ENCODE data around the gene AK9. TPM values are rescaled to one million over a fixed set of nuclear protein-coding genes. Genes with fewer than 3 reads are reported as not detected.
"Not testable (repeated sequence)": the region's sequence is repeated elsewhere in the genome, so short reads cannot be mapped to it uniquely, and the experiment has no call there.

The AK9 gene
- total and polyA plus RNA-seq, 7 experiments from 2014 or later = 5.8 to 19.5 (median 7.3) TPM

GRCh38 chr6:109595998-109596397, 95.0 kb downstream of the AK9 start:
- intact Hi-C loops (cut with micrococcal nuclease) = loop anchor here (1.0 to 5.0 kb wide), 3 partner anchors 443 to 796 kb away; no protein-coding TSS in a partner anchor
- Mint-ChIP-seq H3K4me3 (no peak overlapping the region), H3K36me3 (peaks cover 0 to 15% (median 8%) of the 10 kb centered on the region in 5 donors), H3K4me1 (peaks cover 2 to 13% (median 5%) of the 10 kb centered on the region in 7 donors), H3K27me3 (no peaks in the 10 kb centered on the region), H3K27ac (no peak overlapping the region), H3K9me3 (peaks cover 3 to 42% (median 13%) of the 10 kb centered on the region in 11 donors)
- ChIA-PET POLR2A (no interaction called here), CTCF (interaction anchor here (0.7 to 1.2 kb wide), 2 partner anchors 18 to 444 kb away, joined by 3 to 6 read pairs; no protein-coding TSS in a partner anchor)
- H3K36me3 ChIP-seq (ENCODE audit: control insufficient read depth in 2 of 3, insufficient read depth in 3 of 3, low read length in 3 of 3) = no peaks in the 10 kb centered on the region
- no peak overlapping the region for H3K27ac ChIP-seq (ENCODE audit: low read depth, low read length)
- ATAC-seq = peak; percentile 44
- peak in 5 of 9 donors; percentile 26 to 45 (median 35) for DNase-seq
- H3K9me3 ChIP-seq (ENCODE audit: control insufficient read depth in 2 of 3, low read length in 3 of 3) = no peaks in the 10 kb centered on the region
- no peaks in the 10 kb centered on the region for H3K4me1 ChIP-seq (ENCODE audit: control insufficient read depth in 2 of 2, insufficient read depth in 2 of 2, low read length in 2 of 2)
- no peak overlapping the region for H3K4me3 ChIP-seq (ENCODE audit: low read length)
- H3K27me3 ChIP-seq (ENCODE audit: control insufficient read depth in 2 of 2, insufficient read depth in 2 of 2, low read length in 2 of 2) = no peaks in the 10 kb centered on the region

GRCh38 chr6:109580519-109580918, 110.5 kb downstream of the AK9 start:
- H3K36me3 Mint-ChIP-seq = peaks cover 2 to 48% (median 22%) of the 10 kb centered on the region in 5 donors
- H3K4me1 Mint-ChIP-seq = no peaks in the 10 kb centered on the region
- no peak overlapping the region for H3K4me3 ChIP-seq (ENCODE audit: low read length)
- no peaks in the 10 kb centered on the region for H3K9me3 ChIP-seq (ENCODE audit: control insufficient read depth in 2 of 3, low read length in 3 of 3)
- ChIA-PET POLR2A (no interaction called here), CTCF (no interaction called here)
- intact Hi-C loops (cut with micrococcal nuclease) = no loop called here
- H3K27ac ChIP-seq (ENCODE audit: low read depth, low read length) = no peak overlapping the region
- no peak overlapping the region for H3K27ac Mint-ChIP-seq
- H3K4me1 ChIP-seq (ENCODE audit: control insufficient read depth in 2 of 2, insufficient read depth in 2 of 2, low read length in 2 of 2) = no peaks in the 10 kb centered on the region
- ATAC-seq (no peak), DNase-seq (no peak)
- H3K4me3 Mint-ChIP-seq = no peak overlapping the region
- peaks cover 0 to 4% (median 0%) of the 10 kb centered on the region in 11 donors for H3K9me3 Mint-ChIP-seq
- no peaks in the 10 kb centered on the region for H3K27me3 ChIP-seq (ENCODE audit: control insufficient read depth in 2 of 2, insufficient read depth in 2 of 2, low read length in 2 of 2)
- H3K36me3 ChIP-seq (ENCODE audit: control insufficient read depth in 2 of 3, insufficient read depth in 3 of 3, low read length in 3 of 3) = peaks cover 0 to 4% (median 0%) of the 10 kb centered on the region in 3 experiments
- H3K27me3 Mint-ChIP-seq = no peaks in the 10 kb centered on the region

GRCh38 chr6:109579361-109579760, 111.6 kb downstream of the AK9 start:
- Mint-ChIP-seq H3K36me3 (peaks cover 2 to 48% (median 22%) of the 10 kb centered on the region in 5 donors), H3K27ac (no peak overlapping the region), H3K4me3 (no peak overlapping the region), H3K9me3 (peaks cover 0 to 4% (median 0%) of the 10 kb centered on the region in 11 donors), H3K27me3 (no peaks in the 10 kb centered on the region), H3K4me1 (no peaks in the 10 kb centered on the region)
- intact Hi-C loops (cut with micrococcal nuclease) = no loop called here
- Histone ChIP-seq H3K27ac (ENCODE audit: low read depth, low read length) (no peak overlapping the region), H3K4me3 (ENCODE audit: low read length) (no peak overlapping the region), H3K9me3 (ENCODE audit: control insufficient read depth in 2 of 3, low read length in 3 of 3) (no peaks in the 10 kb centered on the region), H3K27me3 (ENCODE audit: control insufficient read depth in 2 of 2, insufficient read depth in 2 of 2, low read length in 2 of 2) (no peaks in the 10 kb centered on the region), H3K36me3 (ENCODE audit: control insufficient read depth in 2 of 3, insufficient read depth in 3 of 3, low read length in 3 of 3) (peaks cover 0 to 4% (median 0%) of the 10 kb centered on the region in 3 experiments), H3K4me1 (ENCODE audit: control insufficient read depth in 2 of 2, insufficient read depth in 2 of 2, low read length in 2 of 2) (no peaks in the 10 kb centered on the region)
- POLR2A ChIA-PET = no interaction called here
- no peak for DNase-seq
- CTCF ChIA-PET = no interaction called here
- no peak for ATAC-seq

- H3K9me3 Mint-ChIP-seq; H3K27ac ChIP-seq (ENCODE audit: low read depth, low read length); ATAC-seq; H3K4me3 Mint-ChIP-seq; H3K4me1 Mint-ChIP-seq; DNase-seq; H3K27me3 Mint-ChIP-seq; H3K36me3 ChIP-seq (ENCODE audit: control insufficient read depth in 2 of 3, insufficient read depth in 3 of 3, low read length in 3 of 3); CTCF ChIA-PET; intact Hi-C loops (cut with micrococcal nuclease); POLR2A ChIA-PET; H3K4me3 ChIP-seq (ENCODE audit: low read length); H3K9me3 ChIP-seq (ENCODE audit: control insufficient read depth in 2 of 3, low read length in 3 of 3); H3K27me3 ChIP-seq (ENCODE audit: control insufficient read depth in 2 of 2, insufficient read depth in 2 of 2, low read length in 2 of 2); H3K27ac Mint-ChIP-seq; H3K4me1 ChIP-seq (ENCODE audit: control insufficient read depth in 2 of 2, insufficient read depth in 2 of 2, low read length in 2 of 2): not testable (repeated sequence)
- peaks cover 0 to 36% (median 14%) of the 10 kb centered on the region in 5 donors for H3K36me3 Mint-ChIP-seq
These were observed 121.1 kb downstream of the AK9 start for GRCh38 chr6:109569901-109570300.

GRCh38 chr6:109561844-109562243, 129.2 kb downstream of the AK9 start:
- Mint-ChIP-seq H3K9me3 (peaks cover 3 to 34% (median 9%) of the 10 kb centered on the region in 11 donors), H3K36me3 (peaks cover 0 to 68% (median 60%) of the 10 kb centered on the region in 5 donors), H3K27me3 (no peaks in the 10 kb centered on the region), H3K27ac (no peak overlapping the region), H3K4me1 (peaks cover 0 to 1% (median 0%) of the 10 kb centered on the region in 7 donors), H3K4me3 (no peak overlapping the region)
- ATAC-seq = no peak
- no peak for DNase-seq
- Histone ChIP-seq H3K27ac (ENCODE audit: low read depth, low read length) (no peak overlapping the region), H3K4me3 (ENCODE audit: low read length) (no peak overlapping the region), H3K4me1 (ENCODE audit: control insufficient read depth in 2 of 2, insufficient read depth in 2 of 2, low read length in 2 of 2) (no peaks in the 10 kb centered on the region), H3K27me3 (ENCODE audit: control insufficient read depth in 2 of 2, insufficient read depth in 2 of 2, low read length in 2 of 2) (no peaks in the 10 kb centered on the region), H3K36me3 (ENCODE audit: control insufficient read depth in 2 of 3, insufficient read depth in 3 of 3, low read length in 3 of 3) (no peaks in the 10 kb centered on the region), H3K9me3 (ENCODE audit: control insufficient read depth in 2 of 3, low read length in 3 of 3) (peaks cover 0 to 11% (median 0%) of the 10 kb centered on the region in 3 experiments)
- CTCF ChIA-PET = no interaction called here
- POLR2A ChIA-PET = no interaction called here
- intact Hi-C loops (cut with micrococcal nuclease) = no loop called here

- H3K9me3 ChIP-seq (ENCODE audit: control insufficient read depth in 2 of 3, low read length in 3 of 3) = no peaks in the 10 kb centered on the region
- H3K27me3 Mint-ChIP-seq = no peaks in the 10 kb centered on the region
- intact Hi-C loops (cut with micrococcal nuclease) = no loop called here
- H3K36me3 Mint-ChIP-seq = peaks cover 0 to 3% (median 0%) of the 10 kb centered on the region in 5 donors
- no peak overlapping the region for H3K4me3 ChIP-seq (ENCODE audit: low read length)
- no peak overlapping the region for H3K4me3 Mint-ChIP-seq
- peaks cover 0 to 4% (median 0%) of the 10 kb centered on the region in 7 donors for H3K4me1 Mint-ChIP-seq
- DNase-seq = no peak
- no peaks in the 10 kb centered on the region for H3K36me3 ChIP-seq (ENCODE audit: control insufficient read depth in 2 of 3, insufficient read depth in 3 of 3, low read length in 3 of 3)
- H3K27ac Mint-ChIP-seq = no peak overlapping the region
- ChIA-PET CTCF (no interaction called here), POLR2A (no interaction called here)
- no peak overlapping the region for H3K27ac ChIP-seq (ENCODE audit: low read depth, low read length)
- no peaks in the 10 kb centered on the region for H3K27me3 ChIP-seq (ENCODE audit: control insufficient read depth in 2 of 2, insufficient read depth in 2 of 2, low read length in 2 of 2)
- H3K9me3 Mint-ChIP-seq = peaks cover 0 to 4% (median 0%) of the 10 kb centered on the region in 11 donors
- H3K4me1 ChIP-seq (ENCODE audit: control insufficient read depth in 2 of 2, insufficient read depth in 2 of 2, low read length in 2 of 2) = no peaks in the 10 kb centered on the region
- ATAC-seq = no peak
These were observed 159.6 kb downstream of the AK9 start for GRCh38 chr6:109531446-109531845.

GRCh38 chr6:109527989-109528388, 163.0 kb downstream of the AK9 start:
- ATAC-seq (no peak), DNase-seq (no peak)
- intact Hi-C loops (cut with micrococcal nuclease) = loop anchor here (1.0 to 10.0 kb wide), 15 partner anchors 45 to 863 kb away; partner anchors contain the start of genes AK9 (in 2 of the 2), FIG4 (in 2 of the 2), CD164 (in 1 of the 2) and CDC40 (in 1 of the 2)
- Mint-ChIP-seq H3K4me1 (peaks cover 0 to 4% (median 0%) of the 10 kb centered on the region in 7 donors), H3K36me3 (peaks cover 0 to 11% (median 7%) of the 10 kb centered on the region in 5 donors), H3K4me3 (no peak overlapping the region), H3K27me3 (peaks cover 0 to 4% (median 0%) of the 10 kb centered on the region in 5 donors), H3K9me3 (peaks cover 0 to 14% (median 4%) of the 10 kb centered on the region in 11 donors), H3K27ac (no peak overlapping the region)
- ChIA-PET POLR2A (no interaction called here), CTCF (interaction anchor here (1.6 to 2.4 kb wide), 2 partner anchors 512 to 862 kb away, joined by 4 to 27 read pairs; no protein-coding TSS in a partner anchor)
- Histone ChIP-seq H3K27ac (ENCODE audit: low read depth, low read length) (no peak overlapping the region), H3K27me3 (ENCODE audit: control insufficient read depth in 2 of 2, insufficient read depth in 2 of 2, low read length in 2 of 2) (no peaks in the 10 kb centered on the region), H3K4me3 (ENCODE audit: low read length) (no peak overlapping the region), H3K36me3 (ENCODE audit: control insufficient read depth in 2 of 3, insufficient read depth in 3 of 3, low read length in 3 of 3) (no peaks in the 10 kb centered on the region), H3K4me1 (ENCODE audit: control insufficient read depth in 2 of 2, insufficient read depth in 2 of 2, low read length in 2 of 2) (no peaks in the 10 kb centered on the region), H3K9me3 (ENCODE audit: control insufficient read depth in 2 of 3, low read length in 3 of 3) (no peaks in the 10 kb centered on the region)

Measured in naive thymus-derived CD4-positive, alpha-beta T cell (primary cell).